ENCODE measurements around the gene KAT8.
A peak's percentile ranks its signal among the peaks of the same experiment; 100 is the strongest.
"Not testable (repeated sequence)": the region's sequence is repeated elsewhere in the genome, so short reads cannot be mapped to it uniquely, and the experiment has no call there.

The KAT8 gene

GRCh38 chr16:31138621-31139578 is 21.4 kb downstream of the KAT8 start:
- DNase-seq (ENCODE audit: extremely low read depth, low read depth): no peak
- no peak overlapping the region for H3K4me3 ChIP-seq (replicated peaks; ENCODE audit: low read depth, low read length)
- TF ChIP-seq CTCF (IDR thresholded peaks at IDR 0.05; ENCODE audit: low read depth, low read length, missing control alignments): no peak

- not testable (repeated sequence) for H3K4me3 ChIP-seq (replicated peaks; ENCODE audit: low read depth, low read length); DNase-seq (ENCODE audit: extremely low read depth, low read depth)
Measured at GRCh38 chr16:31141071-31141469, 23.6 kb downstream of the KAT8 start.

GRCh38 chr16:31141489-31142108 is 24.1 kb downstream of the KAT8 start:
- H3K4me3 ChIP-seq (replicated peaks; ENCODE audit: low read depth, low read length): peak overlapping the region; percentile 31
- no peak for DNase-seq (ENCODE audit: extremely low read depth, low read depth)
- TF ChIP-seq CTCF (IDR thresholded peaks at IDR 0.05; ENCODE audit: low read depth, low read length, missing control alignments): no peak

GRCh38 chr16:31142109-31143010 is 24.9 kb downstream of the KAT8 start:
- H3K4me3 ChIP-seq (replicated peaks; ENCODE audit: low read depth, low read length): peak overlapping the region; percentile 31
- peak; percentile 89 for TF ChIP-seq CTCF (IDR thresholded peaks at IDR 0.05; ENCODE audit: low read depth, low read length, missing control alignments)

GRCh38 chr16:31143011-31143693 is 25.7 kb downstream of the KAT8 start:
- no peak for TF ChIP-seq CTCF (IDR thresholded peaks at IDR 0.05; ENCODE audit: low read depth, low read length, missing control alignments)
- peak overlapping the region; percentile 30 for H3K4me3 ChIP-seq (replicated peaks; ENCODE audit: low read depth, low read length)
- DNase-seq (ENCODE audit: extremely low read depth, low read depth): no peak

More at GRCh38 chr16:31142109-31143010, 24.9 kb downstream of the KAT8 start:
- peak; percentile 90 for DNase-seq (ENCODE audit: extremely low read depth, low read depth)

- DNase-seq (ENCODE audit: extremely low read depth, low read depth): no peak
- TF ChIP-seq CTCF (IDR thresholded peaks at IDR 0.05; ENCODE audit: low read depth, low read length, missing control alignments): no peak
Measured at GRCh38 chr16:31143694-31144148, 26.3 kb downstream of the KAT8 start.

GRCh38 chr16:31144418-31144817 is 27.0 kb downstream of the KAT8 start:
- not testable (repeated sequence) for DNase-seq (ENCODE audit: extremely low read depth, low read depth); H3K4me3 ChIP-seq (replicated peaks; ENCODE audit: low read depth, low read length)

More at GRCh38 chr16:31143694-31144148, 26.3 kb downstream of the KAT8 start:
- no peak overlapping the region for H3K4me3 ChIP-seq (replicated peaks; ENCODE audit: low read depth, low read length)

Measured in HFF-Myc (cell line).